Liver (tissue), 9 donors: Measurements from ENCODE around the gene SLIT1. TPM values are rescaled to one million over a fixed set of nuclear protein-coding genes. Genes with fewer than 3 reads are reported as not detected.

Experiments
- DNase-seq: peaks from one replicate; pipeline ENCODE4 v3.0.0-alpha.2; 2017; ENCODE audit warnings: low spot score
- H3K27ac ChIP-seq, 2 donors: one replicate each; pipeline ENCODE4 v1.7.0; 2013; ENCODE audit warnings: inconsistent platforms in 2 of 2, low read length in 2 of 2, control low read depth in 1 of 2, low read depth in 1 of 2, mild to moderate bottlenecking in 1 of 2
- H3K27me3 ChIP-seq, 4 donors: one replicate each; pipeline versions ENCODE4 v1.6.1 to v1.7.0; 2013; ENCODE audit warnings: low read length in 3 of 4, inconsistent platforms in 1 of 4, mild to moderate bottlenecking in 1 of 4, moderate library complexity in 1 of 4; ENCODE audit not compliant: control insufficient read depth in 4 of 4, insufficient read depth in 4 of 4
- H3K36me3 ChIP-seq, 4 donors: one replicate each; pipeline versions ENCODE4 v1.6.1 to v1.7.0; 2013; ENCODE audit warnings: low read length in 3 of 4, mild to moderate bottlenecking in 3 of 4, low read depth in 1 of 4, moderate library complexity in 1 of 4; ENCODE audit not compliant: control insufficient read depth in 4 of 4, insufficient read depth in 3 of 4
- H3K4me1 ChIP-seq, 4 donors: one replicate each; pipeline versions ENCODE4 v1.6.1 to v1.7.0; 2013; ENCODE audit warnings: low read length in 3 of 4, mild to moderate bottlenecking in 3 of 4, moderate library complexity in 1 of 4; ENCODE audit not compliant: control insufficient read depth in 4 of 4, insufficient read depth in 4 of 4
- H3K4me3 ChIP-seq, 3 donors: one replicate each; pipeline versions ENCODE4 v1.6.1 to v1.7.0; 2013; ENCODE audit warnings: low read length in 3 of 3, control low read depth in 1 of 3, low read depth in 1 of 3, mild to moderate bottlenecking in 1 of 3
- H3K9ac ChIP-seq, 2 donors: one replicate each; pipeline ENCODE4 v1.7.0; 2013; ENCODE audit warnings: low read length in 2 of 2, mild to moderate bottlenecking in 2 of 2, moderate library complexity in 2 of 2, control low read depth in 1 of 2, low read depth in 1 of 2
- H3K9me3 ChIP-seq, 4 donors: one replicate each; pipeline versions ENCODE4 v1.6.1 to v1.7.0; 2013; ENCODE audit warnings: low read length in 3 of 4; ENCODE audit not compliant: control insufficient read depth in 4 of 4
- ATF3 ChIP-seq: IDR thresholded peaks from 2 replicates; pipeline ENCODE4 v1.6.1; 2016; ENCODE audit warnings: antibody characterized with exemption
- CTCF ChIP-seq: fragments of 150-350 bp; IDR thresholded peaks from 2 replicates; pipeline ENCODE4 v1.5.1; 2017; ENCODE audit warnings: improper control_type of control experiment, low read depth, low read length; ENCODE audit not compliant: missing input control
- EGR1 ChIP-seq, 2 donors: IDR thresholded peaks; 2 replicates each; pipeline ENCODE4 v1.6.1; 2016 to 2018; ENCODE audit warnings: antibody characterized with exemption in 2 of 2, low read depth in 2 of 2
- FOXA1 ChIP-seq: IDR thresholded peaks from 2 replicates; pipeline ENCODE4 v1.6.1; 2016; ENCODE audit warnings: antibody characterized with exemption
- FOXA2 ChIP-seq: IDR thresholded peaks from 2 replicates; pipeline ENCODE4 v1.6.1; 2016; ENCODE audit warnings: antibody characterized with exemption
- GABPA ChIP-seq, 2 donors: IDR thresholded peaks in 1 of 2; conservative IDR thresholded peaks in 1 of 2; 2 replicates each; pipeline ENCODE4 v1.6.1; 2016; ENCODE audit warnings: antibody characterized with exemption in 2 of 2, mild to moderate bottlenecking in 1 of 2, moderate library complexity in 1 of 2
- HNF4A ChIP-seq, 2 donors: conservative IDR thresholded peaks; 2 replicates each; pipeline ENCODE4 v1.6.1; 2016; ENCODE audit warnings: antibody characterized with exemption in 2 of 2, mild to moderate bottlenecking in 2 of 2
- HNF4G ChIP-seq: IDR thresholded peaks from 2 replicates; pipeline ENCODE4 v1.6.1; 2016; ENCODE audit warnings: antibody characterized with exemption
- MAX ChIP-seq: IDR thresholded peaks from 2 replicates; pipeline ENCODE4 v1.6.1; 2016; ENCODE audit warnings: antibody characterized with exemption
- NR2F2 ChIP-seq: IDR thresholded peaks from 2 replicates; pipeline ENCODE4 v1.6.1; 2016; ENCODE audit warnings: antibody characterized with exemption
- RAD21 ChIP-seq, 2 donors: IDR thresholded peaks; 2 replicates each; pipeline ENCODE4 v1.6.1; 2016; ENCODE audit warnings: antibody characterized with exemption in 2 of 2, mild to moderate bottlenecking in 2 of 2
- REST ChIP-seq: IDR thresholded peaks from 2 replicates; pipeline ENCODE4 v1.6.1; 2016; ENCODE audit warnings: antibody characterized with exemption, mild to moderate bottlenecking
- RXRA ChIP-seq, 2 donors: IDR thresholded peaks; 2 replicates each; pipeline ENCODE4 v1.6.1; 2017 to 2018; ENCODE audit warnings: antibody characterized with exemption in 2 of 2, mild to moderate bottlenecking in 1 of 2
- SP1 ChIP-seq: IDR thresholded peaks from 2 replicates; pipeline ENCODE4 v1.6.1; 2018; ENCODE audit warnings: antibody characterized with exemption, mild to moderate bottlenecking
- TAF1 ChIP-seq: conservative IDR thresholded peaks from 2 replicates; pipeline ENCODE4 v1.6.1; 2016; ENCODE audit warnings: antibody characterized with exemption, mild to moderate bottlenecking
- YY1 ChIP-seq: IDR thresholded peaks from 2 replicates; pipeline ENCODE4 v1.6.1; 2016; ENCODE audit warnings: antibody characterized with exemption, mild to moderate bottlenecking
- WGBS: extraction: QIAGEN DNeasy Blood & Tissue Kit; methylation state at CpG from one replicate; pipeline ENCODE4 v1.1.7; 2013; 5-methylcytosine and 5-hydroxymethylcytosine counted together
- polyA plus RNA-seq, 2 donors: library from polyadenylated mRNA; stranded (reverse) in 1 of 2; unstranded in 1 of 2; fragments of 200-250 nt in 1 of 2; fragments of >200 nt in 1 of 2; fragmentation: Nextera tagmentation in 1 of 2; extraction: Ambion mirVana in 1 of 2; gene quantifications; one replicate each; pipeline versions ENCODE4 v1.2.1 to v1.2.3, GENCODE V29; 2013 to 2015
- total RNA-seq, 2 donors: library from RNA; depleted of rRNA; stranded (reverse); fragments of >200 nt; gene quantifications; one replicate each; pipeline ENCODE4 v1.2.3, GENCODE V29; 2014
- TF ChIP-seq, protein P1 (sequence below): IDR thresholded peaks from 2 replicates; pipeline ENCODE4 v1.6.1; 2016; ENCODE audit warnings: antibody characterized with exemption
- donor health status: healthy.
- donor health status: healthy.
- donor health status: healthy.
- donor health status: healthy.
- donor health status: healthy.

The SLIT1 gene
- total and polyA plus RNA-seq, 4 donors: under 0.01 to 0.14 (median 0.06) TPM

DNA sequence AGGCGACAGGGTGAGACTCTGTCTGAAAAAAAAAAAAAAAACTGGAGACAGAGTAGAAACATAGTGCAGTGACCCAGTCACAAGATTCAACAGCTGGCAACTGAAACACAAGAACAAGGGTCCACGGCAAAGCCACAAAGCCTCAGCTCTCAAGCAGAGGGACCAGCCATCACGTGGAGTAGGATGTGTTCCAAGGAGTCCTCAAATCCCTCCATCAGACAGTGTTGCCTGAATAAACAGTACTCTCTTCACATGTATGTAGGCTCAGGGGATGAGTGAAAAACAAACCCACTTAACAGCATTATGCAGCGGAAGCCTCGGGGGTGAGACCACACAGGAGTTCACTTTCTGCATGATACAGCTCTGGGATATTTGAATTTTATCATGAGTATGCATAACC is 62.0 kb downstream of the SLIT1 start:
- H3K9ac ChIP-seq: no peak overlapping the region
- H3K27me3 ChIP-seq: peaks cover 0 to 4% (median 0%) of the 10 kb centered on the region in 4 donors
- no peaks in the 10 kb centered on the region for H3K36me3 ChIP-seq
- TF ChIP-seq FOXA2 (no peak), ATF3 (no peak), NR2F2 (no peak), RXRA (IDR thresholded peaks at IDR 0.05) (no peak), FOXA1 (no peak)
- 71% methylated on average over 5 of the region's 5 CpGs for WGBS
- no peak overlapping the region for H3K27ac ChIP-seq
- no peaks in the 10 kb centered on the region for H3K4me1 ChIP-seq
- no peak overlapping the region for H3K4me3 ChIP-seq
- DNase-seq: no peak
- no peaks in the 10 kb centered on the region for H3K9me3 ChIP-seq

DNA sequence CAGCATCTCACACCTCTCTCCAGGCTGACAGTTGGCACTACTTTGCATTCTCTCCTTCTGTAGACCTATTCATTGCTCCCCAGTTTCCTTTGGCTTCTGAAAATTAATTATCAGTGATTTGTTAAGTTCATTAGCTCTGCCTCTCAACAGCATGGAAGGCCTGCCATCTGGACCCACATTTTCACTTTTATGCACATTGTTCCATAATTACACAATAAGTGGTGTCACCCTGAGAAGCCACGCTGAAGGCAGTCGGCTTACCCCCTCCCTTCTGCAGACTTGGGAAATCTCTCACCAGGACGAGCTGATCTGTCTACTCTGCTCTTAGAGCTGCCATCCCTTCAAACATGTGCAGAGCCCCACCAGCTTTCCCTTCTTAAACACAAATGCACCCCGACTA is 64.7 kb downstream of the SLIT1 start:
- H3K4me3 ChIP-seq: no peak overlapping the region
- TF ChIP-seq, protein P1, sequence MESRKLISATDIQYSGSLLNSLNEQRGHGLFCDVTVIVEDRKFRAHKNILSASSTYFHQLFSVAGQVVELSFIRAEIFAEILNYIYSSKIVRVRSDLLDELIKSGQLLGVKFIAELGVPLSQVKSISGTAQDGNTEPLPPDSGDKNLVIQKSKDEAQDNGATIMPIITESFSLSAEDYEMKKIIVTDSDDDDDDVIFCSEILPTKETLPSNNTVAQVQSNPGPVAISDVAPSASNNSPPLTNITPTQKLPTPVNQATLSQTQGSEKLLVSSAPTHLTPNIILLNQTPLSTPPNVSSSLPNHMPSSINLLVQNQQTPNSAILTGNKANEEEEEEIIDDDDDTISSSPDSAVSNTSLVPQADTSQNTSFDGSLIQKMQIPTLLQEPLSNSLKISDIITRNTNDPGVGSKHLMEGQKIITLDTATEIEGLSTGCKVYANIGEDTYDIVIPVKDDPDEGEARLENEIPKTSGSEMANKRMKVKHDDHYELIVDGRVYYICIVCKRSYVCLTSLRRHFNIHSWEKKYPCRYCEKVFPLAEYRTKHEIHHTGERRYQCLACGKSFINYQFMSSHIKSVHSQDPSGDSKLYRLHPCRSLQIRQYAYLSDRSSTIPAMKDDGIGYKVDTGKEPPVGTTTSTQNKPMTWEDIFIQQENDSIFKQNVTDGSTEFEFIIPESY: no peak
- TF ChIP-seq YY1: no peak
- no peak for TF ChIP-seq NR2F2
- TF ChIP-seq CTCF: no peak
- no peak for TF ChIP-seq EGR1 (IDR thresholded peaks at IDR 0.05; ENCODE audit: low read depth in 2 of 2)
- no peak for TF ChIP-seq GABPA (IDR thresholded peaks at IDR 0.05 in 1 of 2, conservative IDR thresholded peaks at IDR 0.05 in 1 of 2)
- TF ChIP-seq ATF3: no peak
- no peak for TF ChIP-seq RAD21 (IDR thresholded peaks at IDR 0.05)
- TF ChIP-seq FOXA1: no peak
- TF ChIP-seq HNF4A (conservative IDR thresholded peaks at IDR 0.05): no peak
- no peak for TF ChIP-seq TAF1
- TF ChIP-seq SP1: no peak
- TF ChIP-seq HNF4G: no peak
- no peaks in the 10 kb centered on the region for H3K4me1 ChIP-seq
- no peak for DNase-seq
- no peak overlapping the region for H3K27ac ChIP-seq
- H3K27me3 ChIP-seq: peaks cover 0 to 4% (median 0%) of the 10 kb centered on the region in 4 donors
- WGBS: 73% methylated on average over 4 of the region's 4 CpGs
- H3K36me3 ChIP-seq: no peaks in the 10 kb centered on the region
- H3K9me3 ChIP-seq: no peaks in the 10 kb centered on the region
- H3K9ac ChIP-seq: no peak overlapping the region

- Histone ChIP-seq H3K27ac (no peak overlapping the region), H3K27me3 (peaks cover 0 to 4% (median 0%) of the 10 kb centered on the region in 4 donors), H3K36me3 (no peaks in the 10 kb centered on the region), H3K4me3 (no peak overlapping the region), H3K9ac (no peak overlapping the region), H3K4me1 (no peaks in the 10 kb centered on the region), H3K9me3 (no peaks in the 10 kb centered on the region)
- no peak for DNase-seq
- WGBS: 75% methylated on average over 15 of the region's 15 CpGs
- TF ChIP-seq ATF3 (no peak), HNF4G (no peak), RXRA (IDR thresholded peaks at IDR 0.05) (no peak), RAD21 (IDR thresholded peaks at IDR 0.05) (no peak), REST (no peak), NR2F2 (no peak), GABPA (IDR thresholded peaks at IDR 0.05 in 1 of 2, conservative IDR thresholded peaks at IDR 0.05 in 1 of 2) (no peak), EGR1 (IDR thresholded peaks at IDR 0.05; ENCODE audit: low read depth in 2 of 2) (no peak), FOXA1 (no peak), HNF4A (conservative IDR thresholded peaks at IDR 0.05) (no peak), TAF1 (no peak), MAX (no peak), YY1 (no peak)
Observed at GRCh38 chr10:97120370-97120769, 65.4 kb downstream of the SLIT1 start.
